ENCODE measurements around the gene IRF3. TPM values are rescaled to one million over a fixed set of nuclear protein-coding genes. Genes with fewer than 3 reads are reported as not detected.
"Not testable (repeated sequence)": the region's sequence is repeated elsewhere in the genome, so short reads cannot be mapped to it uniquely, and the experiment has no call there.

The IRF3 gene
- total RNA-seq, 4 donors from 2014 or later: 8.2 to 106 (median 63.9) TPM

GRCh38 chr19:49631610-49632192 lies 34.0 kb downstream of the IRF3 start:
- no peak for TF ChIP-seq CTCF (IDR thresholded peaks at IDR 0.05)
- TF ChIP-seq POLR2A (IDR thresholded peaks at IDR 0.05): no peak
- H3K27ac ChIP-seq: no peak overlapping the region
- intact Hi-C loops (cut with DNase I; ENCODE audit: low total_unique reads): no loop called here

GRCh38 chr19:49631014-49631588 lies 34.6 kb downstream of the IRF3 start:
- Histone ChIP-seq H3K27me3 (no peaks in the 10 kb centered on the region), H3K4me1 (no peaks in the 10 kb centered on the region), H3K27ac (peak overlapping the region in 1 of 2 donors; percentile 45), H3K4me3 (no peak overlapping the region), H3K36me3 (no peaks in the 10 kb centered on the region), H3K9me3 (no peaks in the 10 kb centered on the region)
- no peak for TF ChIP-seq POLR2A (IDR thresholded peaks at IDR 0.05)
- no peak for TF ChIP-seq CTCF (IDR thresholded peaks at IDR 0.05)
- intact Hi-C loops (cut with DNase I; ENCODE audit: low total_unique reads): no loop called here
- DNase-seq: no peak

More at GRCh38 chr19:49631610-49632192, 34.0 kb downstream of the IRF3 start:
- DNase-seq: no peak
- no peaks in the 10 kb centered on the region for H3K36me3 ChIP-seq
- H3K4me1 ChIP-seq: no peaks in the 10 kb centered on the region
- H3K27me3 ChIP-seq: no peaks in the 10 kb centered on the region
- no peak overlapping the region for H3K4me3 ChIP-seq
- no peaks in the 10 kb centered on the region for H3K9me3 ChIP-seq

- TF ChIP-seq POLR2A (IDR thresholded peaks at IDR 0.05) (no peak), CTCF (IDR thresholded peaks at IDR 0.05) (no peak)
- Histone ChIP-seq H3K9me3 (no peaks in the 10 kb centered on the region), H3K27me3 (no peaks in the 10 kb centered on the region), H3K36me3 (no peaks in the 10 kb centered on the region), H3K4me3 (no peak overlapping the region), H3K4me1 (no peaks in the 10 kb centered on the region), H3K27ac (no peak overlapping the region)
- intact Hi-C loops (cut with DNase I; ENCODE audit: low total_unique reads): no loop called here
- DNase-seq: no peak
Observed at GRCh38 chr19:49629659-49630058, 36.0 kb downstream of the IRF3 start.

GRCh38 chr19:49626226-49626625 lies 39.4 kb downstream of the IRF3 start:
- Histone ChIP-seq H3K27ac (no peak overlapping the region), H3K4me3 (no peak overlapping the region), H3K4me1 (no peaks in the 10 kb centered on the region), H3K36me3 (no peaks in the 10 kb centered on the region), H3K9me3 (no peaks in the 10 kb centered on the region), H3K27me3 (no peaks in the 10 kb centered on the region)
- TF ChIP-seq CTCF (IDR thresholded peaks at IDR 0.05): no peak
- DNase-seq: no peak
- intact Hi-C loops (cut with DNase I; ENCODE audit: low total_unique reads): no loop called here

- Histone ChIP-seq H3K4me3 (no peak overlapping the region), H3K9me3 (no peaks in the 10 kb centered on the region), H3K27ac (no peak overlapping the region), H3K27me3 (no peaks in the 10 kb centered on the region), H3K4me1 (no peaks in the 10 kb centered on the region), H3K36me3 (no peaks in the 10 kb centered on the region)
- intact Hi-C loops (cut with DNase I; ENCODE audit: low total_unique reads): no loop called here
- DNase-seq: no peak
- no peak for TF ChIP-seq CTCF (IDR thresholded peaks at IDR 0.05)
- TF ChIP-seq POLR2A (IDR thresholded peaks at IDR 0.05): no peak
Observed at GRCh38 chr19:49624967-49625910, 40.4 kb downstream of the IRF3 start.

GRCh38 chr19:49617860-49618259 lies 47.8 kb downstream of the IRF3 start:
- H3K27ac ChIP-seq; H3K36me3 ChIP-seq; intact Hi-C loops (cut with DNase I; ENCODE audit: low total_unique reads); H3K4me3 ChIP-seq; H3K4me1 ChIP-seq; H3K27me3 ChIP-seq; DNase-seq; H3K9me3 ChIP-seq: not testable (repeated sequence)
